Progenitor cell of endocrine pancreas (in vitro differentiated cells): Measurements from ENCODE around the gene DNAJC11. TPM values are rescaled to one million over a fixed set of nuclear protein-coding genes. Genes with fewer than 3 reads are reported as not detected.
"Not testable (repeated sequence)": the region's sequence is repeated elsewhere in the genome, so short reads cannot be mapped to it uniquely, and the experiment has no call there.

ENCODE experiments used
- DNase-seq: peaks from one replicate; pipeline ENCODE4 v3.0.0; 2021; ENCODE audit warnings: low spot score; ENCODE audit not compliant: unreplicated experiment
- H3K27ac Mint-ChIP-seq: 2 replicates; pipeline ENCODE4 v1.8.0; 2021; ENCODE audit warnings: mild to moderate bottlenecking, moderate library complexity, mixed read lengths
- H3K27me3 Mint-ChIP-seq: 2 replicates; pipeline ENCODE4 v1.8.0; 2021; ENCODE audit warnings: mixed read lengths
- H3K36me3 Mint-ChIP-seq: 2 replicates; pipeline ENCODE4 v1.8.0; 2022; ENCODE audit warnings: mixed read lengths; ENCODE audit not compliant: insufficient read depth
- H3K4me1 Mint-ChIP-seq: 2 replicates; pipeline ENCODE4 v1.8.0; 2021; ENCODE audit warnings: low read depth, mixed read lengths
- H3K4me3 Mint-ChIP-seq: 2 replicates; pipeline ENCODE4 v1.8.0; 2021; ENCODE audit warnings: low read depth, mild to moderate bottlenecking, moderate library complexity, mixed read lengths
- H3K9me3 Mint-ChIP-seq: 2 replicates; pipeline ENCODE4 v1.8.0; 2021; ENCODE audit warnings: low read depth, mixed read lengths
- CTCF ChIP-seq: fragments of 200-600 bp; sonication (generic); IDR thresholded peaks from one replicate; pipeline ENCODE4 v1.5.0; 2021; ENCODE audit warnings: antibody characterized with exemption, mild to moderate bottlenecking; ENCODE audit not compliant: unreplicated experiment
- total RNA-seq: library from RNA; stranded (reverse); gene quantifications from 2 replicates; pipeline ENCODE4 v1.2.1, GENCODE V29; 2021

Gene DNAJC11
- total RNA-seq, 1 donor from 2014 or later: 65.8 TPM

- H3K4me1 Mint-ChIP-seq: no peaks in the 10 kb centered on the region
- H3K27ac Mint-ChIP-seq: no peak overlapping the region
- H3K27me3 Mint-ChIP-seq: peaks cover 18% of the 10 kb centered on the region
- no peak for TF ChIP-seq CTCF
- peaks cover 4% of the 10 kb centered on the region for H3K9me3 Mint-ChIP-seq
- H3K36me3 Mint-ChIP-seq: no peaks in the 10 kb centered on the region
- no peak for DNase-seq
- no peak overlapping the region for H3K4me3 Mint-ChIP-seq
These were observed 41.8 kb upstream of the DNAJC11 start for GRCh38 chr1:6743189-6744101.

GRCh38 chr1:6742676-6743188, 41.1 kb upstream of the DNAJC11 start:
- peaks cover 11% of the 10 kb centered on the region for H3K27me3 Mint-ChIP-seq
- not testable (repeated sequence) for H3K4me3 Mint-ChIP-seq, H3K9me3 Mint-ChIP-seq, H3K4me1 Mint-ChIP-seq, H3K36me3 Mint-ChIP-seq, DNase-seq, H3K27ac Mint-ChIP-seq

GRCh38 chr1:6738987-6739676, 37.5 kb upstream of the DNAJC11 start:
- H3K4me3 Mint-ChIP-seq: no peak overlapping the region
- TF ChIP-seq CTCF: no peak
- peaks cover 13% of the 10 kb centered on the region for H3K27me3 Mint-ChIP-seq
- no peak overlapping the region for H3K27ac Mint-ChIP-seq
- H3K4me1 Mint-ChIP-seq: no peaks in the 10 kb centered on the region
- DNase-seq: no peak
- no peaks in the 10 kb centered on the region for H3K36me3 Mint-ChIP-seq
- H3K9me3 Mint-ChIP-seq: peaks cover 4% of the 10 kb centered on the region

- Mint-ChIP-seq H3K27ac (no peak overlapping the region), H3K4me1 (no peaks in the 10 kb centered on the region), H3K4me3 (no peak overlapping the region), H3K9me3 (no peaks in the 10 kb centered on the region), H3K27me3 (peaks cover 27% of the 10 kb centered on the region), H3K36me3 (no peaks in the 10 kb centered on the region)
- no peak for DNase-seq
- TF ChIP-seq CTCF: no peak
These were observed 31.3 kb upstream of the DNAJC11 start for GRCh38 chr1:6732942-6733341.

- TF ChIP-seq CTCF: no peak
- Mint-ChIP-seq H3K4me3 (no peak overlapping the region), H3K36me3 (no peaks in the 10 kb centered on the region), H3K9me3 (no peaks in the 10 kb centered on the region), H3K27ac (no peak overlapping the region), H3K4me1 (no peaks in the 10 kb centered on the region), H3K27me3 (peaks cover 27% of the 10 kb centered on the region)
- no peak for DNase-seq
These were observed 30.3 kb upstream of the DNAJC11 start for GRCh38 chr1:6731905-6732304.
